Transverse colon (tissue), 4 donors: ENCODE measurements around the gene STK4. TPM values are rescaled to one million over a fixed set of nuclear protein-coding genes. Genes with fewer than 3 reads are reported as not detected.
"Not testable (repeated sequence)": the region's sequence is repeated elsewhere in the genome, so short reads cannot be mapped to it uniquely, and the experiment has no call there.

Source experiments
- DNase-seq: peaks from one replicate; pipeline ENCODE4 v3.0.0-alpha.2; 2019
- H3K27ac ChIP-seq, 4 donors: fragments of 200-600 bp; sonication (generic); 2 replicates each; pipeline ENCODE4 v1.5.1; 2016 to 2018; ENCODE audit warnings: inconsistent platforms in 4 of 4
- H3K27me3 ChIP-seq: fragments of 200-600 bp; sonication (generic); 2 replicates; pipeline ENCODE4 v1.5.1; 2017; ENCODE audit warnings: inconsistent platforms
- H3K36me3 ChIP-seq, 4 donors: fragments of 200-600 bp; sonication (generic); 2 replicates each; pipeline ENCODE4 v1.5.1; 2017 to 2019; ENCODE audit warnings: inconsistent platforms in 4 of 4
- H3K4me1 ChIP-seq, 4 donors: fragments of 200-600 bp; sonication (generic); 2 replicates each; pipeline ENCODE4 v1.5.1; 2017 to 2020; ENCODE audit warnings: inconsistent platforms in 4 of 4
- H3K4me3 ChIP-seq, 4 donors: fragments of 200-600 bp; sonication (generic); 1 replicate in 1 of 4; 2 replicates in 3 of 4; pipeline versions ENCODE4 v1.5.1 to v1.6.1; 2017 to 2019; ENCODE audit warnings: inconsistent platforms in 4 of 4
- H3K9me3 ChIP-seq, 2 donors: fragments of 200-600 bp; sonication (generic); 2 replicates each; pipeline ENCODE4 v1.5.1; 2017 to 2019; ENCODE audit warnings: inconsistent platforms in 2 of 2
- EP300 ChIP-seq: sonication (generic); formaldehyde crosslinking; IDR thresholded peaks from one replicate; pipeline ENCODE4 v1.6.1; 2017; ENCODE audit warnings: antibody characterized with exemption, low read depth
- POLR2A ChIP-seq: fragments of 450-650 bp; IDR thresholded peaks from one replicate; pipeline ENCODE4 v1.6.1; 2016; ENCODE audit warnings: antibody characterized with exemption, mild to moderate bottlenecking, moderate library complexity
- POLR2AphosphoS5 ChIP-seq, 3 donors: sonication (generic); formaldehyde crosslinking; IDR thresholded peaks; one replicate each; pipeline ENCODE4 v1.6.1; 2016; ENCODE audit warnings: antibody characterized with exemption in 3 of 3
- WGBS, 2 donors: methylation state at CpG; one replicate each; pipeline ENCODE4 v1.1.5; 2018; ENCODE audit warnings: low coverage in 1 of 2; 5-methylcytosine and 5-hydroxymethylcytosine counted together
- in situ Hi-C, 4 donors: fragments of 200-750 bp; cut with MboI; loops; one replicate each; pipeline versions ENCODE4 v1.15.0 to v1.15.1; 2017; ENCODE audit warnings: low sequenced_read_pairs in 3 of 4, low pct_ligation_motif_present in 1 of 4, low pct_unique_long_range_greater_than_20kb in 1 of 4
- intact Hi-C: fragments of 100-400 bp; cut with DNase I; formaldehyde crosslinking; loops from one replicate; pipeline ENCODE4 v1.15.1; 2023; ENCODE audit warnings: low total_unique reads
- total RNA-seq, 4 donors: library from RNA; depleted of rRNA; stranded (reverse); fragments of >200 nt; gene quantifications; one replicate each; pipeline ENCODE4 v1.1.0, GENCODE V29; 2016
- TF ChIP-seq, protein P1 (sequence below), 5 experiments: fragments of 200-600 bp in 3 of 5; fragments of 450-650 bp in 2 of 5; sonication (generic) in 3 of 5; IDR thresholded peaks; 1 replicate in 2 of 5; 2 replicates in 3 of 5; pipeline ENCODE4 v1.5.1; 2016 to 2017; ENCODE audit warnings: antibody characterized with exemption in 5 of 5, inconsistent platforms in 3 of 5, mild to moderate bottlenecking in 2 of 5, moderate library complexity in 1 of 5

The STK4 gene
- total RNA-seq, 4 donors from 2014 or later = 30.3 to 78.1 (median 38.3) TPM

DNA sequence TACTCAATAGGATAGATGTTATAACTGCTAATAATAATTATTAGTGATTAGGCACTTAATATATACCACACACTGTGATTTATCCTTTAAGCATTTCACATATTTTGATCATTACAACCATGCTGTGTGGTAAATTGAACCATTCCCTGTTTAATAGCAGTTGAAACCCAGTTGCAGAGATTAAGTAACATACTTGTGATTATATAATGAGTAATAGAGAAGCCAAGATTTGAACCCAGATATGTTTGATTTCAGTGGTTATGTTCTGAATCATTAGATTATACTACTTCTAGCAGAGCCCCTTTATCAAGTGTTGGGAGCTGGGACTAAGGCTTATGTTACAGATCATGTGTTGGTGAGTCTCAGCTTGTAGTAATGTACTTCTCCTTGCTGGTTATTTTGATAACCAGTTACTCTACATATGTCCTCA is 44.1 kb downstream of the STK4 start:
- peaks cover 0 to 20% (median 5%) of the 10 kb centered on the region in 4 donors for H3K36me3 ChIP-seq
- no peak overlapping the region for H3K4me3 ChIP-seq
- in situ Hi-C loops (loop anchor here in 1 of 4 donors (25.0 kb wide), 1 partner anchor 277 kb away; no protein-coding TSS in a partner anchor), intact Hi-C loops (no loop called here)
- TF ChIP-seq, protein P1, sequence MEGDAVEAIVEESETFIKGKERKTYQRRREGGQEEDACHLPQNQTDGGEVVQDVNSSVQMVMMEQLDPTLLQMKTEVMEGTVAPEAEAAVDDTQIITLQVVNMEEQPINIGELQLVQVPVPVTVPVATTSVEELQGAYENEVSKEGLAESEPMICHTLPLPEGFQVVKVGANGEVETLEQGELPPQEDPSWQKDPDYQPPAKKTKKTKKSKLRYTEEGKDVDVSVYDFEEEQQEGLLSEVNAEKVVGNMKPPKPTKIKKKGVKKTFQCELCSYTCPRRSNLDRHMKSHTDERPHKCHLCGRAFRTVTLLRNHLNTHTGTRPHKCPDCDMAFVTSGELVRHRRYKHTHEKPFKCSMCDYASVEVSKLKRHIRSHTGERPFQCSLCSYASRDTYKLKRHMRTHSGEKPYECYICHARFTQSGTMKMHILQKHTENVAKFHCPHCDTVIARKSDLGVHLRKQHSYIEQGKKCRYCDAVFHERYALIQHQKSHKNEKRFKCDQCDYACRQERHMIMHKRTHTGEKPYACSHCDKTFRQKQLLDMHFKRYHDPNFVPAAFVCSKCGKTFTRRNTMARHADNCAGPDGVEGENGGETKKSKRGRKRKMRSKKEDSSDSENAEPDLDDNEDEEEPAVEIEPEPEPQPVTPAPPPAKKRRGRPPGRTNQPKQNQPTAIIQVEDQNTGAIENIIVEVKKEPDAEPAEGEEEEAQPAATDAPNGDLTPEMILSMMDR (IDR thresholded peaks at IDR 0.05) = no peak
- TF ChIP-seq EP300 (no peak), POLR2A (no peak), POLR2AphosphoS5 (IDR thresholded peaks at IDR 0.05) (no peak)
- H3K27me3 ChIP-seq = no peaks in the 10 kb centered on the region
- no peak for DNase-seq
- no peak overlapping the region for H3K27ac ChIP-seq
- H3K4me1 ChIP-seq = peaks cover 2 to 28% (median 3%) of the 10 kb centered on the region in 4 donors
- no peaks in the 10 kb centered on the region for H3K9me3 ChIP-seq

DNA sequence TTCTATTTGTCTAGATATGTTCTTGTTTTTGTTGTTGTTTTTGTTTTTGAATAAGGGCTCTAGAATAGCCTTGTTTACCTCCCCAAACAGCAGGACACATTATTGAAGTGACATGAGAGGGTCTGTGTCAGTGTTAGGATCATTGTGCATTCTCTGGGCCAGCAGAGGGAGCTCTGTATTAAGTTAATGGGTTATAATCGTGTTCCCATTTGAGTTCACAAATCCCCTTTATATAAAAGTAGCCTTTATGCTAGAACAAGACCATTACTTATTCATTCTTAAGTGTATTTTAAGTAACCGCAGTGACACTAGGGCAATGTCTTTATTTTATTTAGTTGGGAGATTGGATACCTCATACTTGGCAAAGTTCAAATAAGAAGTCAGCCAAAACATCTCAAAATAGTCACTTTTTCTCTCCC is 44.8 kb downstream of the STK4 start:
- Histone ChIP-seq H3K27me3 (no peaks in the 10 kb centered on the region), H3K36me3 (peaks cover 0 to 20% (median 5%) of the 10 kb centered on the region in 4 donors), H3K9me3 (no peaks in the 10 kb centered on the region), H3K4me1 (peaks cover 2 to 35% (median 4%) of the 10 kb centered on the region in 4 donors), H3K4me3 (no peak overlapping the region), H3K27ac (no peak overlapping the region)
- WGBS, 2 donors = 19 to 28% methylated on average over 2 of the region's 2 CpGs
- in situ Hi-C loops = loop anchor here in 1 of 4 donors (25.0 kb wide), 1 partner anchor 276 kb away; no protein-coding TSS in a partner anchor
- DNase-seq = peak; percentile 65
- no peak for TF ChIP-seq EP300
- TF ChIP-seq POLR2A = no peak
- TF ChIP-seq, protein P1 (IDR thresholded peaks at IDR 0.05) = peak; percentile 53 to 61 (median 60)
- no peak for TF ChIP-seq POLR2AphosphoS5 (IDR thresholded peaks at IDR 0.05)
- intact Hi-C loops = no loop called here

DNA sequence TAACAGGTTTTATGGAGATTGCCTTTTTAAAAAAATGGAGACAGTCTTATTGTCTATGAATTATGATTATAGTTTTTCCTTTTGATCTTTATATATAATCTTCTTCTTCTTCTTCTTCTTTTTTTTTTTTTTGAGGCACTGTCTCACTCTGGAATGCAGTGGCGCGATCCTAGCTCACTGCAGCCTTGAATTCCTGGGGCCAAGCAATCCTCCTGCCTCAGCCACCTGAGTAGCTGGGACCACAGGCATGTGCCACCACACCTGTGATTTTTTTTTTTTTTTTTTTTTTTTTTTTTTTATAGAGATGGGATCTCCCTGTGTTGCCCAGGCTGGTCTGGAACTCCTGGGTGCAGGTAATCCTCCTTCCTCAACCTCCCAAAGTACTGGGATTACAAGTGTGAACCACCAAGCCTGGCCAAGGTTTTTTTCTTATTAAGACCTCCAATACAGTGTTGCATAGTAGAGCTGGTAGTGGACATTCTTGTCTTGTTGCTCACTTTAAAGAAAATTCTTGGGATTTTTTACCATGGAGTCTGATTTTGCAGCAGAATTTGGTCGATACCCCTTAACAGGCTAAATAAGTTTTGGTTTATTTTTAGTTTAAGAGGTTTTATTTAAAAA is 46.5 kb downstream of the STK4 start:
- no peak for DNase-seq
- intact Hi-C loops (no loop called here), in situ Hi-C loops (loop anchor here in 1 of 4 donors (25.0 kb wide), 1 partner anchor 275 kb away; no protein-coding TSS in a partner anchor)
- WGBS, 2 donors = 93 to 100% methylated on average over 3 of the region's 3 CpGs
- peaks cover 0 to 11% (median 2%) of the 10 kb centered on the region in 4 donors for H3K36me3 ChIP-seq
- H3K27me3 ChIP-seq = no peaks in the 10 kb centered on the region
- peaks cover 4 to 47% (median 4%) of the 10 kb centered on the region in 4 donors for H3K4me1 ChIP-seq
- TF ChIP-seq POLR2A = no peak
- TF ChIP-seq EP300 = no peak
- TF ChIP-seq, protein P1 (IDR thresholded peaks at IDR 0.05) = no peak
- TF ChIP-seq POLR2AphosphoS5 (IDR thresholded peaks at IDR 0.05) = no peak
- H3K4me3 ChIP-seq = no peak overlapping the region
- no peak overlapping the region for H3K27ac ChIP-seq
- H3K9me3 ChIP-seq = no peaks in the 10 kb centered on the region

DNA sequence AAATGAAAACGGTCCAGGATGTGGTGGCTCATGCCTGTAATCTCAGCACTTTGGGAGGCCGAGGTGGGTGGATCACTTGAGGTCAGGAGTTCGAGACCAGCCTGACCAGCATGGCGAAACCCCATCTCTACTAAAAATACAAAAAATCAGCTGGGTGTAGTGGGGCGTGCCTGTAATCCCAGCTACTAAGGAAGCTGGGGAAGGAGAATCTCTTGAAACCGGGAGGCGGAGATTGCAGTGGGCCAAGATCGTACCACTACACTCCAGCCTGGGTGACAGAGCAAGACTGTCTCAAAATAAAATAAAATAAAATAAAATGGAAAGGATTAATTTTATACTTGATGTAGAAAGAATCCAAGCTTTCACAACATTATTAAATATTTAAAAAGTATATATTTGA is 47.8 kb downstream of the STK4 start:
- H3K36me3 ChIP-seq, H3K27me3 ChIP-seq, H3K4me3 ChIP-seq, intact Hi-C loops, DNase-seq, H3K9me3 ChIP-seq: not testable (repeated sequence)
- WGBS, 2 donors = 81 to 86% methylated on average over 8 of the region's 8 CpGs
- H3K27ac ChIP-seq = peak overlapping the region in 3 of 4 donors; percentile 28 to 72 (median 61)
- H3K4me1 ChIP-seq = peaks cover 4 to 51% (median 5%) of the 10 kb centered on the region in 4 donors
- in situ Hi-C loops = loop anchor here in 1 of 4 donors (25.0 kb wide), 1 partner anchor 273 kb away; no protein-coding TSS in a partner anchor
